Memory B cell (primary cell): ENCODE data around the gene SFMBT2.
"Not testable (repeated sequence)": the region's sequence is repeated elsewhere in the genome, so short reads cannot be mapped to it uniquely, and the experiment has no call there.

Experiments
- ATAC-seq: fragments of 150-1000 bp; cut with Tn5 transposase; 2 replicates; pipeline ENCODE4 v1.10.0; 2021; ENCODE audit warnings: low read depth, mild to moderate bottlenecking, moderate library complexity
- DNase-seq, 2 donors: peaks; one replicate each; pipeline ENCODE4 v3.0.0; 2022; ENCODE audit warnings: low spot score in 2 of 2
- H3K27ac Mint-ChIP-seq: one replicate; pipeline ENCODE4 v1.8.0; 2022; ENCODE audit warnings: mild to moderate bottlenecking, moderate library complexity, mixed read lengths
- H3K27me3 Mint-ChIP-seq: one replicate; pipeline ENCODE4 v1.8.0; 2022; ENCODE audit warnings: mixed read lengths
- H3K36me3 Mint-ChIP-seq: one replicate; pipeline ENCODE4 v1.8.0; 2022; ENCODE audit warnings: mild to moderate bottlenecking, mixed read lengths
- H3K4me1 Mint-ChIP-seq: one replicate; pipeline ENCODE4 v1.8.0; 2022; ENCODE audit warnings: mixed read lengths
- H3K4me3 Mint-ChIP-seq: one replicate; pipeline ENCODE4 v1.8.0; 2022; ENCODE audit warnings: mild to moderate bottlenecking, moderate library complexity, mixed read lengths
- H3K9me3 Mint-ChIP-seq: one replicate; pipeline ENCODE4 v1.8.0; 2022; ENCODE audit warnings: mixed read lengths

The SFMBT2 gene

DNA sequence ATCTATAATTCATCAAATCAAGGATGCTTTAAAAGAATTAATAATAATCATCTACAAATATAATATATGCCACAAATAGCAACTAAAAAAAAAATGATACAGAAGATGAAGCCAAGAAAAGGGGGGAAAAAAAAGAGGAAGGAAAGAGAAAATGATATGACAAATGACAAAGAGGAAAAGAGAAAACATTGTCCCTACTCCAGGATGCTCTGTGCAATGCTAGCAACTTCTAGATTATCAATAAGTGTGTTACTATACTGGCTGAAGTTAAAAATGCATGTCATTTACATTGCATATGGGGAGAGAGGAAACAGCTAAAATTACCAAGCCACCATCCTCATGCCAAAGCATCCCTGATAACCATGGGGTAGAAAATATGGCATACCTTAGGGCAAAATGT lies 104.2 kb downstream of the SFMBT2 start:
- no peaks in the 10 kb centered on the region for H3K9me3 Mint-ChIP-seq
- H3K27ac Mint-ChIP-seq, result peak overlapping the region; percentile 83
- no peak for ATAC-seq
- H3K36me3 Mint-ChIP-seq, result peaks cover 12% of the 10 kb centered on the region
- DNase-seq, result no peak
- H3K4me3 Mint-ChIP-seq, result no peak overlapping the region
- H3K4me1 Mint-ChIP-seq, result peaks cover 14% of the 10 kb centered on the region
- no peaks in the 10 kb centered on the region for H3K27me3 Mint-ChIP-seq

- peak overlapping the region; percentile 49 for H3K4me3 Mint-ChIP-seq
- H3K27ac Mint-ChIP-seq, result peak overlapping the region; percentile 83
- no peaks in the 10 kb centered on the region for H3K27me3 Mint-ChIP-seq
- no peaks in the 10 kb centered on the region for H3K9me3 Mint-ChIP-seq
- ATAC-seq (peak; percentile 78), DNase-seq (peak in 1 of 2 donors; percentile 14)
- peaks cover 12% of the 10 kb centered on the region for H3K36me3 Mint-ChIP-seq
- peaks cover 14% of the 10 kb centered on the region for H3K4me1 Mint-ChIP-seq
Observed at GRCh38 chr10:7306147-7306546, 104.7 kb downstream of the SFMBT2 start.

DNA sequence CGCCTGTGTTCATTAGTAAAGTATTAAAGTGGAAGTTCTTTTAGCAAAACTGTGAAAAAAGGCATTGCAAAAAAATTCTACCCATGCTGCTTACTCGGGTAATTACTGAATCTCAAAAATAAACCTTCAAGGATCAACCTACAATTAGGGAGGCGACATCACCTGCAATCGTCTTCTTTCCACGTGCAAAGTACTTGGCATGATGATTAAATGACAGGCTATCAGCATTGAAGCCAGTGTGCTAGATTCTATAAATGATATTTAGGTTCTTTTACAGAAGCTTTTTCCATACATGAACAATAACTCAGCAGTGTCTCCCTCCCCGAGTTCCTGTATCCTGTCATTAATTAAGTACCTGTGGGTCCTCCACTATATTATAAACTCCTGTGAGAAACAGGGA lies 105.8 kb downstream of the SFMBT2 start:
- H3K4me1 Mint-ChIP-seq, result peaks cover 18% of the 10 kb centered on the region
- no peaks in the 10 kb centered on the region for H3K27me3 Mint-ChIP-seq
- no peak overlapping the region for H3K4me3 Mint-ChIP-seq
- H3K27ac Mint-ChIP-seq, result no peak overlapping the region
- DNase-seq, result no peak
- no peak for ATAC-seq
- peaks cover 15% of the 10 kb centered on the region for H3K36me3 Mint-ChIP-seq
- no peaks in the 10 kb centered on the region for H3K9me3 Mint-ChIP-seq

DNA sequence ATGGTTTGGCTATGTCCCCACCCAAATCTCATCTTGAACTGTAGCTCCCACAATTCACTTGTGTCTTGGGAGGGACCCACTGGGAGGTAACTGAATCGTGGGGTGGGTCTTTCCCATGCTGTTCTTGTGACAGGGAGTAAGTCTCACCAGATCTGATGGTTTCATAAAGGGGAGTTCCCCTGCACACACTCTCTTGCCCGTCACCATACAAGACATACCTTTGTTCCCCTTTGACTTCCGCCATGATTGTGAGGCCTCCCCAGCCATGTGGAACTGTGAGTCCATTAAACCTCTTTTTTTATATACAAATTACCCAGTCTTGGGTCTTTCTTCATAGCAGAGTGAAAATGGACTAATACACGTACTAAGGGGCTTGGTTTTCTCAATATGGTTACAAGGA lies 106.7 kb downstream of the SFMBT2 start:
- no peaks in the 10 kb centered on the region for H3K27me3 Mint-ChIP-seq
- H3K9me3 Mint-ChIP-seq, result peaks cover 1% of the 10 kb centered on the region
- ATAC-seq (peak; percentile 50), DNase-seq (no peak)
- peaks cover 21% of the 10 kb centered on the region for H3K4me1 Mint-ChIP-seq
- H3K4me3 Mint-ChIP-seq, result no peak overlapping the region
- H3K36me3 Mint-ChIP-seq, result peaks cover 18% of the 10 kb centered on the region
- H3K27ac Mint-ChIP-seq, result no peak overlapping the region

DNA sequence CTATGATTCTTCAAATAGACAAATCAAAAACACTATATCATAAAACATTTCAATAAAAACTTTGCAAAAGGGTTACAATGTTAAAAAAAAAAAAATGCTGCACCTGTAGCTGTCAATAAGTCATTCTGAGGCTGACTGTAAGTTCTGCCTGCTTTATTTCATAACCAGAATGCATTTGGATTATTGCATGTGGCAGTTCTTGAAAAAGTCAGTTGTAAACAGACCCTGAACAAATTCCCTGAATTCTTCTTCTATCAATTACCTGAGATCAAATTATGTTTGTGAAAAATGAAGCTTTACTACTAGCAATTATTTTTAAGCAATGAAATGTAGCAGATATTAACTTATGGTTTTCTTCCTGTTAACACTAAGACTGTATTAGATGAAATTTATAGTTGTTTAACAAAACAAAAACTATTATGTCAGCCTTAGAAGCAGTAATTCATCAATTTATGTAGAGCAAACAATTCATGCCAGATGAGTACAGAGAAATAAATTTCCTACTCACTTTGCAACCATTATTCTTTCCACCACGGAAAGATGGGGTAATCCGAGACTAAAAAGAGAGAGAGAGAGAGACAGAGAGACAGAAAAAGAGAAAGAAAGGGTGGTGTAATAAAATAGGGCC lies 107.8 kb downstream of the SFMBT2 start:
- H3K36me3 Mint-ChIP-seq, result peaks cover 13% of the 10 kb centered on the region
- ATAC-seq (no peak), DNase-seq (no peak)
- H3K27ac Mint-ChIP-seq, result peak overlapping the region; percentile 5
- H3K4me3 Mint-ChIP-seq, result no peak overlapping the region
- no peaks in the 10 kb centered on the region for H3K27me3 Mint-ChIP-seq
- peaks cover 23% of the 10 kb centered on the region for H3K4me1 Mint-ChIP-seq
- H3K9me3 Mint-ChIP-seq, result peaks cover 1% of the 10 kb centered on the region

DNA sequence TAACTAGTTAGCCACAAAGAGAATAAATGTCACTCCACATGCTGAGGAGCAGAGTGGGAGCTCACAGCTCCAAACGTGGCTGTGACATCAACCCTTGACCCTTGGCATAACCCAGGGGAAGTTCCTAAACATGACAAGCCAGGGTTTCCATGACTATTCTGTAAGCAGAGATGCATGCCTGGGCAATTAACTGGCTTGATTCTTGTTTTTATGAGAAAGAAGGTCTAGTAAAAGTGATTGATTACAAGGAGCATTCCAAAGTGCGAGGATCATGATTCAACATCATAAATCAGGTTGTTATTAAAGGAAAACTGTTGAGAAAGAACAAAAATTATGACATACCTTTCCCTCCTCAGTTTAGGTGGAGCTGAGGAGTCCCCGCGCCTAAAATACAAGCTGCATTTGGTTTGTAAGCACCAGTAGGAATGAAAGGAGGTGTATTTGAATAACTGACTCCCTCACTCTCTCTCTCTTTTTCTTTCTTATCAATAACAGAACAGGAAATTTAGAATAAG lies 108.4 kb downstream of the SFMBT2 start:
- Mint-ChIP-seq H3K27ac (peak overlapping the region; percentile 8), H3K4me1 (peaks cover 22% of the 10 kb centered on the region), H3K27me3 (no peaks in the 10 kb centered on the region), H3K36me3 (peaks cover 13% of the 10 kb centered on the region), H3K9me3 (peaks cover 1% of the 10 kb centered on the region), H3K4me3 (no peak overlapping the region)
- DNase-seq (no peak), ATAC-seq (no peak)

DNA sequence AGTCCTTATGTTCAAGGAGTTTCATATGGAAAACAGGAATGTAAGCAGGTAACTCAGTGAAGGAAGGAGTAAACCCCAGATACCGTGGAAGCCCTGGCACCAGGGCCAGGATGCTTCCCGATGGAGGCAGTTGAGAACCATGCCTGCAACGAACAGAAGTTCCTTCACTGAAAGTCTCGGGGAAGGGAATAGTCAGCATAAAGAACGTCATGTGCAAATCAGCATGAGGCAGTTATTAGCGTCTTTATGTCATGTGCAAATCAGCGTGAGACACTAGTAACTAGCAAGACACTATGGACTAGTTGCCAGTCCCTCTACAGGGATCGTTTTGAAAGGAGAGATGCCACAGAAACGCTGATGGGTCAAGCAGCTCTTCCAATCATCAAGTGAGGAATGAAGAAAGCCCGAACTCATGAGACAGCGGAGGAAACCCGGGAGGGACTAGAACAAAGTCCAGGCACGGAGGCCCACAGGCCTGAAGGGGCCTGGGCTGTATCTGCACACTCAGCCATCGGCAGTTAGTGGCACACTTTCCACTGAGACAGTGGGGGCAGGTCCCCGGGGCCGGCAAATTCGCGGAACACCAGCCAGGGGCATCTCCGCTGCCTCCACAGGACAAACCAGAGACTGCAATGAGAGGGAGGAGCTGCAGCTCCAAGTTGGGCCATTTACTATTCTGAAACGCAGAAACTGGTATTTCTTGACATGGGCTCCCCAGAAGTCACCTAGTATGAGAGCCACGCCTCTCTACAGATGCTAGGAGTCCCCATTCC lies 109.6 kb downstream of the SFMBT2 start:
- no peak for ATAC-seq
- peaks cover 18% of the 10 kb centered on the region for H3K4me1 Mint-ChIP-seq

GRCh38 chr10:7300384-7300971 lies 110.4 kb downstream of the SFMBT2 start:
- Mint-ChIP-seq H3K36me3 (peaks cover 13% of the 10 kb centered on the region), H3K4me3 (no peak overlapping the region), H3K4me1 (peaks cover 15% of the 10 kb centered on the region), H3K9me3 (peaks cover 1% of the 10 kb centered on the region), H3K27me3 (no peaks in the 10 kb centered on the region), H3K27ac (no peak overlapping the region)
- ATAC-seq (no peak), DNase-seq (no peak)

More for the DNA sequence above, 109.6 kb downstream of the SFMBT2 start:
- Mint-ChIP-seq H3K4me3 (no peak overlapping the region), H3K36me3 (peaks cover 13% of the 10 kb centered on the region), H3K9me3 (peaks cover 1% of the 10 kb centered on the region), H3K27me3 (no peaks in the 10 kb centered on the region), H3K27ac (no peak overlapping the region)
- no peak for DNase-seq

DNA sequence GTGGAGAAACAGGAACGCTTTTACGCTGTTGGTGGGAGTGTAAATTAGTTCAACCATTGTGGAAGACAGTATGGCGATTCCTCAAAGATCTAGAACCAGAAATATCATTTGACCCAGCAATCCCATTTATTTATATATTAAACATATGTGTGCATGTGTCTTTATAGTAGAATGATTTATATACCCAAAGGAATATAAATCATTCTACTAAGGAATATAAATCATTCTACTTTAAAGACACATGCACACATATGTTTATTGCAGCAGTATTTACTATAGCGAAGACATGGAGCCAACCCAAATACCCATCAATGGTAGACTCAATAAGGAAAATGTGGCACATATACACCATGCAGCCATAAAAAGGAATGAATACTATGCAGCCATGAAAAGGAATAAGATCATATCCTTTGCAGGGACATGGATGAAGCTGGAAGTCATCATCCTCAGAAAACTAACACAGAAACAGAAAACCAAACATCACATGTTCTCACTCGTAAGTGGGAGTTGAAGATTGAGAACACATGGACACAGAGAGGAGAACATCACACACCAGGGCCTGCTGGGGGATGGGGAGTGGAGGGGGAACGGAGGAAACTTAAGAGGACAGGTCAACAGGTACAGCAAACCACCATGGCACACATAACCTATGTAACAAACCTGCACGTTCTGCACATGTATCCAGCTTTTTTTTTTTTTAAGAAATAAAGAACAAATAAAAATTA lies 111.1 kb downstream of the SFMBT2 start:
- H3K36me3 Mint-ChIP-seq, result peaks cover 12% of the 10 kb centered on the region
- H3K27me3 Mint-ChIP-seq, DNase-seq, H3K9me3 Mint-ChIP-seq, H3K4me3 Mint-ChIP-seq, ATAC-seq, H3K27ac Mint-ChIP-seq: not testable (repeated sequence)
- H3K4me1 Mint-ChIP-seq, result peaks cover 17% of the 10 kb centered on the region

DNA sequence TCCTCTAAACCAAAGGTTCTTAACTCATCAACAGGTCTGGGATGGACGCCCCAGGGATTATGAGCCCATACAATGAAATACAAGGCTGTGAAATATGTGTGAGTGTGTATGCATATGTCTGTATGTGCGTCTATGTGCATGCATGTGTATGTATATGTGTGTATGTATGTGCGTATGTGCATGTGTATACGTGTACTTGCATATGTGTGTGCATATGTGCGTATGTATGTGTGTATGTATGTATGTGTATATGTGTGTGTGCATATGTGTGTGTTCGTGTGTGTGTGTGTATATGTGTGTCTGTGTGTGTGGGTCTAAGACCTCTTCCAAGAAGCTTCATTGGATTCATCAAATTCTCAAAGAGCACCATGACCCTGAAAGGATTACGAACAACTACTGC lies 112.3 kb downstream of the SFMBT2 start:
- no peak overlapping the region for H3K4me3 Mint-ChIP-seq
- H3K4me1 Mint-ChIP-seq, result peaks cover 23% of the 10 kb centered on the region
- H3K27me3 Mint-ChIP-seq, result no peaks in the 10 kb centered on the region
- peaks cover 12% of the 10 kb centered on the region for H3K36me3 Mint-ChIP-seq
- no peak overlapping the region for H3K27ac Mint-ChIP-seq
- DNase-seq, result no peak
- peaks cover 1% of the 10 kb centered on the region for H3K9me3 Mint-ChIP-seq
- ATAC-seq, result no peak

GRCh38 chr10:7297094-7297493 lies 113.7 kb downstream of the SFMBT2 start:
- peaks cover 22% of the 10 kb centered on the region for H3K4me1 Mint-ChIP-seq
- DNase-seq, result no peak
- H3K27me3 Mint-ChIP-seq, result no peaks in the 10 kb centered on the region
- no peak for ATAC-seq
- no peak overlapping the region for H3K4me3 Mint-ChIP-seq
- peaks cover 1% of the 10 kb centered on the region for H3K9me3 Mint-ChIP-seq
- no peak overlapping the region for H3K27ac Mint-ChIP-seq
- peaks cover 11% of the 10 kb centered on the region for H3K36me3 Mint-ChIP-seq

DNA sequence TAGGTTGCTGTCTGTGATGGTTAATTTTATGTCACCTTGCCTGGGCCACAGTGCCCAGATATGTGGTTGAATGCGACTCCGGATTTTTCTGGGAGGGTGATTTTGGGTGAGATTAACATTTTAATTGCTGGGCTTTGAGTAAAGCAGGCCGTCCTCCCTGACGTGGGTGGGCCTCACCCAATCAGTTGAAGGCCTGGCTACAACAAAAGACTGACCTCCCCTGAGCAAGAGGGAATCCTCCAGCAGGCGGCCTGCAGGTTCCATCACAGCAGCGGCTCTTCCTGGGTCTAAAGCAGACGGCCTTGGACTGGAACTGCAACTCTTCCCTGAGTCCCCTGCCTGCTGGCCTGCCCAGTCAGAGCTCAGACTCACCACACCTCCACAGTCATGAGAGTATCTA lies 114.2 kb downstream of the SFMBT2 start:
- DNase-seq, result no peak
- Mint-ChIP-seq H3K4me3 (no peak overlapping the region), H3K9me3 (peaks cover 1% of the 10 kb centered on the region), H3K27me3 (no peaks in the 10 kb centered on the region), H3K4me1 (peaks cover 20% of the 10 kb centered on the region), H3K36me3 (peaks cover 9% of the 10 kb centered on the region), H3K27ac (no peak overlapping the region)
- ATAC-seq, result no peak

DNA sequence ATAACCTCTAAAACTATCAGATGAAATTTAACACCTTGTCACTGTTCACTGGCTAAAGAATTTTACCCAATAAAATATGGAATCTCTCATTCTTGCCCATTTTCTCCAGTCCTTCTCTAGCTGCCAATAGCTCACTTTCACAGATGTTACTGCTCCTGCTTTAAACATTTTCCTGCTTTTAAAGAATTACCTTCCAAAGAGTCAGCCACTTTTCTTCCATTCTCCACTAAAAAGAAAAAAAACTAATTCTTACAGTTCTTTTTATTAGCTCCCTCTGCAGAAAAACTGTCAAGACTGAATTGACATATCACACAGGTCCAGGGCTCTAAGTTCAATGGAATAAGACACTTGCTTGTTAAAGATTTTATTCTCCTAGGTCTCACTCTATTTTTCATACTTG lies 114.8 kb downstream of the SFMBT2 start:
- no peaks in the 10 kb centered on the region for H3K27me3 Mint-ChIP-seq
- peaks cover 9% of the 10 kb centered on the region for H3K36me3 Mint-ChIP-seq
- no peak overlapping the region for H3K4me3 Mint-ChIP-seq
- ATAC-seq (no peak), DNase-seq (no peak)
- peaks cover 20% of the 10 kb centered on the region for H3K4me1 Mint-ChIP-seq
- H3K9me3 Mint-ChIP-seq, result peaks cover 1% of the 10 kb centered on the region
- H3K27ac Mint-ChIP-seq, result no peak overlapping the region
